ENCODE results near the gene FLOT2. TPM values are rescaled to one million over a fixed set of nuclear protein-coding genes. Genes with fewer than 3 reads are reported as not detected.
"Not testable (repeated sequence)": the region's sequence is repeated elsewhere in the genome, so short reads cannot be mapped to it uniquely, and the experiment has no call there.

Gene FLOT2
- total RNA-seq, 1 donor from 2014 or later: 73.1 TPM

- DNase-seq (ENCODE audit: extremely low spot score, unreplicated experiment): peak; percentile 94
- Mint-ChIP-seq H3K9me3 (no peaks in the 10 kb centered on the region), H3K4me3 (peak within 1 kb of the TSS; percentile 99), H3K27me3 (no peaks in the 10 kb centered on the region), H3K4me1 (ENCODE audit: unreplicated experiment) (peaks cover 16% of the 10 kb centered on the region), H3K36me3 (no peaks in the 10 kb centered on the region), H3K27ac (peak within 1 kb of the TSS; percentile 88)
- TF ChIP-seq CTCF (conservative IDR thresholded peaks at IDR 0.05): no peak
Observed at GRCh38 chr17:28842282-28843012, 55.1 kb downstream of the FLOT2 start, which contains the start of gene FAM222B. Gene FAM222B (minus strand): TSS chr17:28842790. CDS start chr17:28766667, 76,123 bp downstream.

- peak overlapping the region; percentile 99 for H3K4me3 Mint-ChIP-seq
- H3K9me3 Mint-ChIP-seq: no peaks in the 10 kb centered on the region
- no peaks in the 10 kb centered on the region for H3K27me3 Mint-ChIP-seq
- H3K36me3 Mint-ChIP-seq: no peaks in the 10 kb centered on the region
- no peak for DNase-seq (ENCODE audit: extremely low spot score, unreplicated experiment)
- H3K4me1 Mint-ChIP-seq (ENCODE audit: unreplicated experiment): peaks cover 16% of the 10 kb centered on the region
- H3K27ac Mint-ChIP-seq: peak overlapping the region; percentile 88
- TF ChIP-seq CTCF (conservative IDR thresholded peaks at IDR 0.05): no peak
Observed at GRCh38 chr17:28841901-28842281, 55.6 kb downstream of the FLOT2 start.

GRCh38 chr17:28839221-28839620 is 58.3 kb downstream of the FLOT2 start:
- Mint-ChIP-seq H3K4me1 (ENCODE audit: unreplicated experiment) (peaks cover 19% of the 10 kb centered on the region), H3K9me3 (no peaks in the 10 kb centered on the region), H3K27me3 (no peaks in the 10 kb centered on the region), H3K36me3 (peaks cover 3% of the 10 kb centered on the region), H3K27ac (no peak overlapping the region), H3K4me3 (no peak overlapping the region)
- DNase-seq (ENCODE audit: extremely low spot score, unreplicated experiment): no peak
- no peak for TF ChIP-seq CTCF (conservative IDR thresholded peaks at IDR 0.05)

GRCh38 chr17:28836541-28836940 is 61.0 kb downstream of the FLOT2 start:
- H3K9me3 Mint-ChIP-seq; H3K4me3 Mint-ChIP-seq; DNase-seq (ENCODE audit: extremely low spot score, unreplicated experiment); H3K27ac Mint-ChIP-seq; H3K27me3 Mint-ChIP-seq: not testable (repeated sequence)
- peaks cover 14% of the 10 kb centered on the region for H3K36me3 Mint-ChIP-seq
- H3K4me1 Mint-ChIP-seq (ENCODE audit: unreplicated experiment): peaks cover 11% of the 10 kb centered on the region

- peaks cover 19% of the 10 kb centered on the region for H3K36me3 Mint-ChIP-seq
- TF ChIP-seq CTCF (conservative IDR thresholded peaks at IDR 0.05): no peak
- no peak overlapping the region for H3K27ac Mint-ChIP-seq
- DNase-seq (ENCODE audit: extremely low spot score, unreplicated experiment): no peak
- no peaks in the 10 kb centered on the region for H3K9me3 Mint-ChIP-seq
- no peak overlapping the region for H3K4me3 Mint-ChIP-seq
- no peaks in the 10 kb centered on the region for H3K27me3 Mint-ChIP-seq
- H3K4me1 Mint-ChIP-seq (ENCODE audit: unreplicated experiment): peaks cover 4% of the 10 kb centered on the region
Observed at GRCh38 chr17:28834420-28834819, 63.1 kb downstream of the FLOT2 start.

Small RNAs within 50 kb of the gene (microRNA-seq; reads per million reads assigned to microRNA genes)
- not detected for gene MIR451B

Other genes with a start within 250 kb of the FLOT2 start
- gene SDF2, start 235.8 kb downstream of the FLOT2 start, total RNA-seq (ENCODE audit: low replicate concordance): 59.2 and 63.9 TPM in 2 replicates
- 61.3 and 69.2 TPM in 2 replicates for gene SUPT6H, start 235.5 kb downstream of the FLOT2 start, total RNA-seq (ENCODE audit: low replicate concordance)
- gene PROCA1, start 185.8 kb downstream of the FLOT2 start, total RNA-seq (ENCODE audit: low replicate concordance): 3.0 and 9.2 TPM in 2 replicates
- gene RAB34, start 179.9 kb downstream of the FLOT2 start, total RNA-seq (ENCODE audit: low replicate concordance): 54.2 and 133 TPM in 2 replicates
- gene RPL23A, start 177.7 kb downstream of the FLOT2 start, total RNA-seq (ENCODE audit: low replicate concordance): 1,717 and 1,950 TPM in 2 replicates
- gene TLCD1, start 171.5 kb downstream of the FLOT2 start, total RNA-seq (ENCODE audit: low replicate concordance): 18.6 and 40.2 TPM in 2 replicates
- 8.7 and 9.5 TPM in 2 replicates for gene NEK8, start 168.9 kb downstream of the FLOT2 start, total RNA-seq (ENCODE audit: low replicate concordance)
- gene TRAF4, start 153.7 kb downstream of the FLOT2 start, total RNA-seq (ENCODE audit: low replicate concordance): 219 and 327 TPM in 2 replicates
- 28.7 and 38.8 TPM in 2 replicates for gene FAM222B, start 54.9 kb downstream of the FLOT2 start, total RNA-seq (ENCODE audit: low replicate concordance)
- 42.8 and 51.1 TPM in 2 replicates for gene ERAL1, start 42.7 kb downstream of the FLOT2 start, total RNA-seq (ENCODE audit: low replicate concordance)
- 19.3 and 20.4 TPM in 2 replicates for gene DHRS13, start 5.3 kb upstream of the FLOT2 start, total RNA-seq (ENCODE audit: low replicate concordance)
- 47.8 and 58.0 TPM in 2 replicates for gene PHF12, start 53.8 kb upstream of the FLOT2 start, total RNA-seq (ENCODE audit: low replicate concordance)
- 6.9 and 11.5 TPM in 2 replicates for gene SEZ6, start 108.3 kb upstream of the FLOT2 start, total RNA-seq (ENCODE audit: low replicate concordance)
- gene PIPOX, start 145.4 kb upstream of the FLOT2 start, total RNA-seq (ENCODE audit: low replicate concordance): 3.1 and 3.8 TPM in 2 replicates